A549 (cell line): Measurements from ENCODE around the gene NUDCD2. TPM values are rescaled to one million over a fixed set of nuclear protein-coding genes. Genes with fewer than 3 reads are reported as not detected.
A peak's percentile ranks its signal among the peaks of the same experiment; 100 is the strongest.

Source experiments
- ATAC-seq, 2 experiments: fragments of 200-7000 bp in 1 of 2; fragments of >200 bp in 1 of 2; cut with Nextera tagmentation in 1 of 2; cut with Tn5 transposase in 1 of 2; 3 replicates each; pipeline versions ENCODE4 v1.8.0 to v1.9.1; 2018 to 2020; ENCODE audit warnings: mild to moderate bottlenecking in 1 of 2, moderate library complexity in 1 of 2
- CTCF ChIA-PET: fragments of 300-600 bp; sonication (Branson Sonifier 250); formaldehyde crosslinking; extraction: SDS; loops from one replicate; lab custom pipeline; 2021; ENCODE audit warnings: antibody characterized with exemption, inconsistent platforms; lab: Yijun Ruan, JAX
- POLR2A ChIA-PET: fragments of 350-600 bp; formaldehyde crosslinking; extraction: SDS; loops from one replicate; lab custom pipeline; 2021; ENCODE audit warnings: antibody characterized with exemption, inconsistent platforms; lab: Yijun Ruan, JAX
- DNase-seq, 2 experiments: peaks; one replicate each; pipeline versions ENCODE4 v3.0.0 to v3.0.0-alpha.2; 2011 to 2016; ENCODE audit warnings: low read depth in 1 of 2, low spot score in 1 of 2
- FAIRE-seq: peaks from 2 replicates; lab custom pipeline; 2011; peaks lifted over from hg19 to GRCh38; lab: Jason Lieb, UNC
- H3K27ac ChIP-seq, 2 experiments: fragments of >200 bp; sonication (Bioruptor Twin); formaldehyde crosslinking; 3 replicates each; pipeline ENCODE4 v1.5.1; 2016 to 2017
- H3K4me1 ChIP-seq: fragments of >200 bp; sonication (Bioruptor Twin); formaldehyde crosslinking; 3 replicates; pipeline ENCODE4 v1.6.1; 2016
- H3K4me2 ChIP-seq: fragments of >200 bp; sonication (Bioruptor Twin); formaldehyde crosslinking; 3 replicates; pipeline ENCODE4 v1.6.1; 2016
- H3K4me3 ChIP-seq: fragments of >200 bp; sonication (Bioruptor Twin); formaldehyde crosslinking; 3 replicates; pipeline ENCODE4 v1.5.1; 2016
- H3K9me3 ChIP-seq: fragments of >200 bp; sonication (Bioruptor Twin); formaldehyde crosslinking; 3 replicates; pipeline ENCODE4 v1.6.1; 2016
- BHLHE40 ChIP-seq: IDR thresholded peaks from 2 replicates; pipeline ENCODE4 v1.6.1; 2012; ENCODE audit warnings: low read depth, low read length, inconsistent platforms
- CBX2 ChIP-seq: fragments of 200-600 bp; sonication (generic); IDR thresholded peaks from 2 replicates; pipeline ENCODE4 v1.6.1; 2016; ENCODE audit warnings: low read depth, mild to moderate bottlenecking, borderline replicate concordance
- CHD2 ChIP-seq: fragments of 150-350 bp; IDR thresholded peaks from 2 replicates; pipeline ENCODE4 v1.6.1; 2014; ENCODE audit warnings: low read length; ENCODE audit not compliant: partially characterized antibody
- EHF ChIP-seq: fragments of 250-450 bp; sonication (Bioruptor Pico); IDR thresholded peaks from 2 replicates; pipeline ENCODE4 v1.5.0; 2020; ENCODE audit warnings: mild to moderate bottlenecking
- ESRRA ChIP-seq: fragments of 150-350 bp; IDR thresholded peaks from 2 replicates; pipeline ENCODE4 v1.6.1; 2014; ENCODE audit warnings: mild to moderate bottlenecking, low read length, borderline replicate concordance
- FOSL2 ChIP-seq, 2 experiments: fragments of 450-650 bp in 1 of 2; fragments of >200 bp in 1 of 2; sonication (Bioruptor Twin) in 1 of 2; formaldehyde crosslinking; IDR thresholded peaks; 2 replicates each; pipeline versions ENCODE4 v1.5.0 to v1.6.1; 2016 to 2020; ENCODE audit warnings: mild to moderate bottlenecking in 1 of 2, moderate library complexity in 1 of 2
- KDM1A ChIP-seq: fragments of 200-600 bp; sonication (generic); IDR thresholded peaks from 2 replicates; pipeline ENCODE4 v1.6.1; 2016; ENCODE audit warnings: low read depth, mild to moderate bottlenecking
- KDM5A ChIP-seq: fragments of 200-600 bp; sonication (generic); IDR thresholded peaks from 2 replicates; pipeline ENCODE4 v1.6.1; 2016; ENCODE audit warnings: antibody characterized with exemption, mild to moderate bottlenecking
- MAFK ChIP-seq: fragments of 450-650 bp; IDR thresholded peaks from 2 replicates; pipeline ENCODE4 v1.6.1; 2014; ENCODE audit not compliant: partially characterized antibody
- NFE2L2 ChIP-seq: fragments of 150-350 bp; conservative IDR thresholded peaks from 2 replicates; pipeline ENCODE4 v1.6.1; 2014; ENCODE audit warnings: low read length
- NPAS2 ChIP-seq: fragments of 250-450 bp; sonication (Bioruptor Pico); IDR thresholded peaks from 2 replicates; pipeline ENCODE4 v1.8.0; 2022; ENCODE audit warnings: mild to moderate bottlenecking, moderate library complexity, borderline replicate concordance
- RAD21 ChIP-seq, 2 experiments: fragments of >200 bp in 1 of 2; sonication (Bioruptor Twin) in 1 of 2; formaldehyde crosslinking in 1 of 2; IDR thresholded peaks in 1 of 2; conservative IDR thresholded peaks in 1 of 2; 2 replicates in 1 of 2; 3 replicates in 1 of 2; pipeline ENCODE4 v1.6.1; 2012 to 2018; ENCODE audit warnings: inconsistent platforms in 1 of 2
- RCOR1 ChIP-seq: fragments of 150-350 bp; IDR thresholded peaks from 2 replicates; pipeline ENCODE4 v1.6.1; 2014; ENCODE audit warnings: antibody characterized with exemption, low read length, low read depth
- RNF2 ChIP-seq: fragments of 200-600 bp; sonication (generic); IDR thresholded peaks from 2 replicates; pipeline ENCODE4 v1.6.1; 2016; ENCODE audit warnings: low read depth, mild to moderate bottlenecking, antibody characterized with exemption, moderate library complexity, borderline replicate concordance
- ZNF302 ChIP-seq: fragments of 250-450 bp; sonication (Bioruptor Pico); IDR thresholded peaks from 2 replicates; pipeline ENCODE4 v1.9.0; 2021; ENCODE audit warnings: inconsistent platforms, mild to moderate bottlenecking, moderate library complexity
- WGBS: methylation state at CpG from one replicate; pipeline ENCODE4 v1.1.6; 2017; ENCODE audit errors: missing lambda C conversion rate; 5-methylcytosine and 5-hydroxymethylcytosine counted together
- polyA plus RNA-seq, 4 experiments: library from polyadenylated mRNA; depleted of rRNA in 3 of 4; stranded (reverse); fragments of >200 nt; fragmentation: RNase III in 1 of 4; extraction: RNeasy Plus Mini Kit Qiagen cat#74134 plus additional on column Dnase treatment in 1 of 4; gene quantifications; 2 replicates in 3 of 4; 3 replicates in 1 of 4; pipeline ENCODE4 v1.2.3, GENCODE V29; 2011 to 2017
- TF ChIP-seq, protein P1 (sequence below): IDR thresholded peaks from 2 replicates; pipeline ENCODE4 v1.6.1; 2012
- TF ChIP-seq, protein P2 (sequence below): fragments of 150-350 bp; IDR thresholded peaks from 2 replicates; pipeline ENCODE4 v1.6.1; 2014; ENCODE audit warnings: low read depth, mild to moderate bottlenecking, low read length
- TF ChIP-seq, protein P3 (sequence below): IDR thresholded peaks from 2 replicates; pipeline ENCODE4 v1.6.1; 2012; ENCODE audit warnings: low read depth, borderline replicate concordance
- TF ChIP-seq, protein P4 (sequence below): fragments of 250-450 bp; sonication (Bioruptor Pico); IDR thresholded peaks from 2 replicates; pipeline ENCODE4 v1.5.0; 2021; ENCODE audit warnings: mild to moderate bottlenecking, moderate library complexity, borderline replicate concordance

Gene NUDCD2
- polyA plus RNA-seq, 2 of the 4 experiments (the other 2 are of a cell fraction): 22.3 to 43.9 TPM

DNA sequence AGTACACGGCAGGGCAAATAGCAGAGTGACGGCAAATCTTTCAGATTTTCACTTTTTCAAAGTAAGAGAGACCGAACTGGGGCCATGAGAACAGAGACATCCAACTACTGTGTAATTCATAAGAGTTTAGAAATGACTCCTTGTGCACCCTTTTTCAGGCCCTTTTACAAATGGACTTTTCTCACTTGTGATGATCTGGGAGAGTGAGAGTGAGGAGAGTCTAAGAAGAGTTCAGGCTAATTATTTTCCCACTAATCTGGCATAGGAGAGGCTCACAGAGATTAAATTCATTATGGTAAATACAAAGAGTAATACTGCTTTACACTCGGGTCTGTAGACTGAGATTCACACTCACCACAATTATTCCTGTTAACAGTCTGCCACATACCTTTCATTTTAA lies 23.4 kb downstream of the NUDCD2 start:
- POLR2A ChIA-PET: no interaction called here
- peaks cover 25% of the 10 kb centered on the region for H3K4me1 ChIP-seq
- FAIRE-seq (no peak), DNase-seq (no peak), ATAC-seq (no peak)
- H3K4me3 ChIP-seq: peak overlapping the region; percentile 94
- CTCF ChIA-PET: no interaction called here
- no peaks in the 10 kb centered on the region for H3K9me3 ChIP-seq
- H3K4me2 ChIP-seq: peak overlapping the region; percentile 74
- TF ChIP-seq RCOR1 (no peak), FOSL2 (IDR thresholded peaks at IDR 0.05) (no peak), FOSL2 (CRISPR knock-in tag; IDR thresholded peaks at IDR 0.05) (no peak), ESRRA (no peak), MAFK (no peak), NFE2L2 (no peak)
- TF ChIP-seq, protein P1, sequence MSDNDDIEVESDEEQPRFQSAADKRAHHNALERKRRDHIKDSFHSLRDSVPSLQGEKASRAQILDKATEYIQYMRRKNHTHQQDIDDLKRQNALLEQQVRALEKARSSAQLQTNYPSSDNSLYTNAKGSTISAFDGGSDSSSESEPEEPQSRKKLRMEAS: no peak
- TF ChIP-seq, protein P2, sequence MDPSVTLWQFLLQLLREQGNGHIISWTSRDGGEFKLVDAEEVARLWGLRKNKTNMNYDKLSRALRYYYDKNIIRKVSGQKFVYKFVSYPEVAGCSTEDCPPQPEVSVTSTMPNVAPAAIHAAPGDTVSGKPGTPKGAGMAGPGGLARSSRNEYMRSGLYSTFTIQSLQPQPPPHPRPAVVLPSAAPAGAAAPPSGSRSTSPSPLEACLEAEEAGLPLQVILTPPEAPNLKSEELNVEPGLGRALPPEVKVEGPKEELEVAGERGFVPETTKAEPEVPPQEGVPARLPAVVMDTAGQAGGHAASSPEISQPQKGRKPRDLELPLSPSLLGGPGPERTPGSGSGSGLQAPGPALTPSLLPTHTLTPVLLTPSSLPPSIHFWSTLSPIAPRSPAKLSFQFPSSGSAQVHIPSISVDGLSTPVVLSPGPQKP: no peak
- 70% methylated on average over 4 of the region's 4 CpGs for WGBS
- H3K27ac ChIP-seq: peak overlapping the region; percentile 71 to 72

DNA sequence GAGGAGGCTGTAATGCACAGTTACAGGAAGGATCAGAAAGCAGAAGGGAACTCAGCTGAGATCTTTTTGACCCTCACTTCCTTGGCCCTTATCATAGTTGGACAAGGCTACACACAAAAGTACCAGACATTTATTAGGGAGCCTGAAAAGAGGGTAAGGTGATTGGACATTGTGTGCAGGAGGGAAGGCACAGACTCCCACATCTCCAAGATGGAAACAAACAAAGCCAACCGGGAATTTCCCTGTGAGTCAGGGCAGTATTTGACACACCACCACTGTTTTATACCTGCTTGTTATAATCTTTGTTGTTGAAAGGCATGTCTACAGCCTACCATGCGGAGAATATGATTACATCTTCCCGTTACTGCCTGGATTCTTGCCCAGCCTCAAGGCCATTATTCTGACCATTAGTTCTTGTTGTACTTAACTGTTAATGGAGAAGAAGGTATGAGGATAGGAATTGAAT lies 25.5 kb downstream of the NUDCD2 start:
- Histone ChIP-seq H3K4me3 (no peak overlapping the region), H3K4me1 (peaks cover 13% of the 10 kb centered on the region), H3K27ac (no peak overlapping the region), H3K4me2 (peak overlapping the region; percentile 6; the same call in 1 of the 3 replicates), H3K9me3 (no peaks in the 10 kb centered on the region)
- no peak for TF ChIP-seq MAFK
- no peak for TF ChIP-seq CBX2
- no peak for TF ChIP-seq KDM1A
- TF ChIP-seq, protein P3, sequence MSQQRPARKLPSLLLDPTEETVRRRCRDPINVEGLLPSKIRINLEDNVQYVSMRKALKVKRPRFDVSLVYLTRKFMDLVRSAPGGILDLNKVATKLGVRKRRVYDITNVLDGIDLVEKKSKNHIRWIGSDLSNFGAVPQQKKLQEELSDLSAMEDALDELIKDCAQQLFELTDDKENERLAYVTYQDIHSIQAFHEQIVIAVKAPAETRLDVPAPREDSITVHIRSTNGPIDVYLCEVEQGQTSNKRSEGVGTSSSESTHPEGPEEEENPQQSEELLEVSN: no peak
- no peak for TF ChIP-seq BHLHE40
- TF ChIP-seq CHD2: no peak
- TF ChIP-seq FOSL2 (IDR thresholded peaks at IDR 0.05): no peak
- 0 out of 2 replicates have a peak, but pooled peaks have one; percentile 6 for TF ChIP-seq FOSL2 (CRISPR knock-in tag; IDR thresholded peaks at IDR 0.05)
- DNase-seq (peak; percentile 22 to 23), ATAC-seq (no peak), FAIRE-seq (no peak)
- WGBS: 15% methylated on average over 3 of the region's 3 CpGs
- ChIA-PET POLR2A (no interaction called here), CTCF (interaction anchor here (1.5 kb wide), 1 partner anchor 26 kb away, joined by 7 read pairs; no protein-coding TSS in a partner anchor)

GRCh38 chr5:163433271-163433670 lies 26.6 kb downstream of the NUDCD2 start:
- Histone ChIP-seq H3K4me3 (no peak overlapping the region), H3K4me1 (peaks cover 7% of the 10 kb centered on the region), H3K9me3 (no peaks in the 10 kb centered on the region), H3K27ac (no peak overlapping the region), H3K4me2 (no peak overlapping the region)
- WGBS: 58% methylated on average over 5 of the region's 5 CpGs
- no peak for DNase-seq
- ChIA-PET CTCF (interaction anchor here (0.6 to 1.5 kb wide), 3 partner anchors 10 to 110 kb away, joined by 3 to 7 read pairs (median 3); no protein-coding TSS in a partner anchor), POLR2A (no interaction called here)
- TF ChIP-seq RNF2 (no peak), EHF (CRISPR knock-in tag) (no peak), NPAS2 (CRISPR knock-in tag) (no peak), ZNF302 (no peak), RAD21 (conservative IDR thresholded peaks at IDR 0.05 in 1 of 2, IDR thresholded peaks at IDR 0.05 in 1 of 2) (no peak), CHD2 (no peak), KDM5A (no peak)
- TF ChIP-seq, protein P4, sequence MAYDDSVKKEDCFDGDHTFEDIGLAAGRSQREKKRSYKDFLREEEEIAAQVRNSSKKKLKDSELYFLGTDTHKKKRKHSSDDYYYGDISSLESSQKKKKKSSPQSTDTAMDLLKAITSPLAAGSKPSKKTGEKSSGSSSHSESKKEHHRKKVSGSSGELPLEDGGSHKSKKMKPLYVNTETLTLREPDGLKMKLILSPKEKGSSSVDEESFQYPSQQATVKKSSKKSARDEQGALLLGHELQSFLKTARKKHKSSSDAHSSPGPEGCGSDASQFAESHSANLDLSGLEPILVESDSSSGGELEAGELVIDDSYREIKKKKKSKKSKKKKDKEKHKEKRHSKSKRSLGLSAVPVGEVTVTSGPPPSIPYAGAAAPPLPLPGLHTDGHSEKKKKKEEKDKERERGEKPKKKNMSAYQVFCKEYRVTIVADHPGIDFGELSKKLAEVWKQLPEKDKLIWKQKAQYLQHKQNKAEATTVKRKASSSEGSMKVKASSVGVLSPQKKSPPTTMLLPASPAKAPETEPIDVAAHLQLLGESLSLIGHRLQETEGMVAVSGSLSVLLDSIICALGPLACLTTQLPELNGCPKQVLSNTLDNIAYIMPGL: no peak
- no peak for FAIRE-seq
- no peak for ATAC-seq
